ENCODE results near the gene SLC49A3. TPM values are rescaled to one million over a fixed set of nuclear protein-coding genes. Genes with fewer than 3 reads are reported as not detected.
"Not testable (repeated sequence)": the region's sequence is repeated elsewhere in the genome, so short reads cannot be mapped to it uniquely, and the experiment has no call there.

SLC49A3 gene
- total RNA-seq, 1 experiment from 2014 or later, result not detected

DNA sequence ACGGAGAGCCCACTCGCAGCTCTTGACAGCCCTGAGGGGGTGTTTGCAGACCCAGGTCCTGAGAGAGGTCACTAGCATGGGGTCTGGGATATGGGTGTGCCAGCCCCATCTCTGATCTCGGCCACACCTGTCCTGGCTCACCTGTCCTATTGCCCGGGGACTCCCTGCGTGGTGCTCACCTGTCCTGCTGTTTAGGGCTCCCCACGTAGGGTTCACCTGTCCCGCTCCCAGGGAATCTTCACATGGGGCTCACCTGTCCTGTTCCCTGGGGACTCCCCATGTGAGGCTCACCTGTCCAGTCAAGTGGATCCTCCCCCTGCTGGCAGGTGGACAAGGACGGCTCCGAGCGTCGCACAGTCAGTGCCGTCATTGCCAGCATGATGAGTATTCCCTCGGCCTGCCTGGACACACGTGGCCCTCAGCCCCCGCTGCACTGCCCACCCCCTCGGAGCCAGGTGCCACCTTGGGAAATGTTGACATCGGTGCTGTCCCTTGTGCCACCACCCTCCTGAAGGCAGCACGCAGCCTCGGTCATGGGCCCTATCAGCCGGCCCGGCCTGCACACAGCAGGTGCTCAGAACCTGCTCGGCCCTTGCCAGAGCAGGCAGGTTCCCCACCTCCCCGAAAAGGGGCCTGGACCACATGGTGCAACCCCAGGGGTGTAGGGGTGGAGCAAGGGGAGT lies 6.3 kb downstream of the SLC49A3 start:
- no peak for DNase-seq (ENCODE audit: extremely low read depth, low read depth)

DNA sequence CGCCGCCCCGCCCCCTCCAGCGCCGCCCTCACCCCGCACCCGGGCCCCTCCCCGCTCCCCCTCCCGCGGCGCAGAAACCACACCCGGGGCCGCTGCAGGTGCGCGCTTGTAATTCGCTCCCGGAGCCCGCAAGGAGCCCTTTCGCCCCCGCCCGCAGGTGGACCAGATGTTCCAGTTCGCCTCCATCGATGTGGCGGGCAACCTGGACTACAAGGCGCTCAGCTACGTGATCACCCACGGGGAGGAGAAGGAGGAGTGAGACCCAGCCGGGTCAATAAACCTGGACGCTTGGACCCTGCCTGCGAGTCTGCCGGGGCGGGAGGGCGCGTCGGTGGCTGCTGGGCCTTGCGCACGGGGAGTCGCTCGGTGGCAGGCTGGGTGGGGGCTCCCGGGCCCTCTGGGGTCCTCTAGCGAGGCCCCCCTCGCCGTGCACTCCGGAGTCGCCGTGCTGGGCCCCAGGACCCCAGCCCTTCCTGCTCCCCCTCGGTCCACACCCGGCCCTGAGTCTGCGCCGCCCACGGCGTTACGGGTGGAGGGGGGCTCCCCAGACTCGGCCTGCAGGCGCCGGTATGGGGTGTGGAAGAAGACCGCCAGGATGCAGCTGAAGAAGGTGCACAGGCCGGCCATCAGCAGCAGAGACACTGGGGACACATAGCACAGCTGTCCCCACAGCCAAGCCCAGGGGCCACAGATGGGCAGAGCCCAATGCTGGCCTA lies 7.1 kb downstream of the SLC49A3 start:
- no peak for DNase-seq (ENCODE audit: extremely low read depth, low read depth)

DNA sequence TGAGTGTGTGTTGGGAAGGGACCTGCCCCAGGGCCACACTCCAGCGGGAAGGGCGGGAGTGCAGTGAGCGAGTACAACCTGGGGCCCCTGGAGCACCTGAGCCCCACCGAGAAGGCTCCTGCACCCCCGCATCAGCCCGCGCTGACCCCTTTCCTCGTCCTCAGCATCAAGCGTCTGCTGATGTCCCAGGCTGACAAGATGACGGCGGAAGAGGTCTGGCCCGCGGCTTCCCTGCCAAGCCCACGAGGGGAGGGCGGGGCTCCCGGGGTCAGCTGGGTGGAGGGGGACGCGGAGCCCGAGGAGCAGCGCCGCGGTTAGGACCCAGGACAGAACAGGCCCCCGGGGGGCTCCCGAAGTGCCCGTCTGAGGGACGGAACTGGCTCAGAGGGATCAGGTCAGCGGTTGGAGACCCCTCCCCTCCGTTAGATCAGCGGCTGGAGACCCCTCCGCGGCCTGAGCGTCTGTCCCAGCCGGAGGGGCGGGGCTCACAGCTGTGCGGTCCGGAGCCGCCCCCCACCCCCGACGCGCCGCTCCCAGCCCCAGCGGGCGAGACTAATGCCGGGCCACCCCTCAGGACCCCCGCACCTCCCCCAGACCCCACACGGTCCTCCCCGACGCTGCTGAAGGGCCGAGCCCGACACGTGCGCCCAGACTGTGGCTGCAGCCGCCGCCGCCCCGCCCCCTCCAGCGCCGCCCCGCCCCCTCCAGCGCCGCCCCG lies 7.9 kb downstream of the SLC49A3 start:
- DNase-seq (ENCODE audit: extremely low read depth, low read depth), result no peak

DNA sequence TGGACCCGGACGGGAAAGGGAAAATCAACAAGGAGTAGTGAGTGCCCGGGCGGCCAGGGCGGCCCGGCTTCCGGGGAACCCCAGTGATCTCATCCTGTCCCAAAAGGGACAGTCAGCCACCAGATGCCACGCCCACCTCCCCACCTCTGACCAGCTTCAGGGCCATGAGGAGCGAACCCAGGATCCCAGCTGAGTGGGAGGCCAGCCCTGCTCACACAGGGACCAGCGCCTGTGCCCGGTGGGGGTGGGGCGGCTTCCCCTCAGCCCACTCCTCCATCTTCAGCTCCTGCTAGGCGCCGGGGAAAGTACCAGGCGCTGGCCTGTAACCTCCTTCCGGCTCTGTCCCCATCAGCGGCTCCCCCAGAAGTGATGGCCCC lies 8.4 kb downstream of the SLC49A3 start:
- DNase-seq (ENCODE audit: extremely low read depth, low read depth), result no peak

DNA sequence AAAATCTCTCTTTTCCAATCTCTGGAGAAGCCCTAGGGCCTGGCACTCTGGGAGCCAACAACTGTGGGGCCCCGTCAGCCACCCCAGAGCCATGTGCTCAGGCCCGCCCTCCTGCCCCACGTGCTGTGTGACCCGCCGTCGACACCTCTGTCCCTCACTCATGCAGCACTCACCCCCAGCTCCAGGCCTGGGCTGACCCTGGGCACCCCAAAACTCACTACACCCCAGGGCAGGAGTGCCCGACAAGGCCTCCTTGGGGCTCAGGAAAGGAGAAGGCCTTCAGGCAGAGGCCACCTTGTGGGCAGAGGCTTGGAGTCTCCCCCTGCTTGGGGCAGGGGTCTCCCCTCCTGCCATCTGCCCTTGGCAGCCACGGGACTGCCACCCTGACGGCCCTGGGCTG lies 8.9 kb downstream of the SLC49A3 start:
- DNase-seq (ENCODE audit: extremely low read depth, low read depth), result no peak

DNA sequence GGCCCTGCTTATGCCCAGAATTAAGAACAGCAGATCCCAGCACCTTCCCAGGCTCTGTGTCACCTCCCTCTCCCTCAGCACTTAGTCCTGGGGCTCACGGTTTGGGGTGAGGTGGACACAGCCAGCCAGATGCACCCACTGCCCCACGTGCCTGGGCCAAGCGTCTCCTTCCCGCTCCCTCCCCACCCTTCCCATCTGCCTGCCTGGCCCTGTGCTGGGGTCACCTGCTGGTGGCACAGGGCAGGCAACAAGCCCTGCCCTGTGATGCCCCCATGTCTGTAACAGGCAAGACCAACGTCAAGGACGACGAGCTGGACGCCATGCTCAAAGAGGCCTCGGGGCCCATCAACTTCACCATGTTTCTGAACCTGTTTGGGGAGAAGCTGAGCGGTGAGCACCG lies 9.3 kb downstream of the SLC49A3 start:
- DNase-seq (ENCODE audit: extremely low read depth, low read depth), result no peak

DNA sequence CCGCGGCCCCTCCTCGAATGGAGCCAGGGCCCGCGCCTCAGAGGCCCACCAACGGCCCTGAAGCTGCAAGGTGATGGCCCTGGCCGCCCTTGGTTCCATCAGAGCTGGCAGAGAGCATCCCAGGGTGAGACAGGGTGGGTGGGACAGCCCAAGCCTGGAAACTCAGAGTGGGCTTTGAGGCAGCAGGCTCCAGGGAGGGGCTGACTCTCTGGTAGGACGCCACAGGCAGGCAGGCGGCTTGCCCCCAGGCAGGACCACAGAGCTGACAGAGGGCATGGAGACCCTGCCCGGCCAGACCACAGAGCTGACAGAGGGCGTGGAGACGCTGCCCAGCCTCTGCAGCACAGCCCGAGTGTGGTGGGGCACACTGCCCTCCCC lies 9.9 kb downstream of the SLC49A3 start:
- DNase-seq (ENCODE audit: extremely low read depth, low read depth), result no peak

DNA sequence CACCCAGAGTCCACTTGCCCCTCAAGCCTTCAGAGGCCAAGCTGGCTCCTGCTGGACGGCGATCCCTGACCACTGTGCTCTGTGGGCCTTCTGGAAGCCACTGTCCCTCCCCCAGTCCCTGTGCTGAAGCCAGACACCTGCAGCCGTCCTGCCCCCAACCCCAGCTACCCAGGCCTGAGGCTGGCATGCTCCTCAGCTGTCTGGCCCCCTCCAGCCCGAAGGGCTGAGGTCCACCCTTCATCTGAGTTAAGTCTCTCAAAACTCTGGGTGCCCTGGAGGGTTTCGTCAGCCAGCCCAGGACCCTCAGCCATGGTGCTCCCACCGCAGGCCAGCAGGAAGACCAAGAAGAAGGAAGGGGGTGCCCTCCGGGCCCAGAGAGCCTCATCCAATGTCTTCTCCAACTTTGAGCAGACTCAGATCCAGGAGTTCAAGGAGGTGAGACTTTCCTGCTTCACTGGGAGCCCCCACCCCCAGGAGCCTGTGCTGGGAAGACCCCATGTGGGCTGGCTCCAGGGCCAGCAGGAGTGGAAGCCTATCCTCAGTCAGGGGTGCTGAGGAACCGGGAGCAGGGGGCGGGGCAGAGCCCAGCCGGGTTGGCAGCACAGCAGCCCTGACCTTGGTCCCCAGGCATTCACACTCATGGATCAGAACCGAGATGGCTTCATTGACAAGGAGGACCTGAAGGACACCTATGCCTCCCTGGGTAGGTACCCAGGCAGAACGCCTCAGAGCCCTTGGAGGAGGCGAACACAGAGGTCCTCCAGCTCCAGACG lies 10.4 kb downstream of the SLC49A3 start:
- DNase-seq (ENCODE audit: extremely low read depth, low read depth), result no peak

DNA sequence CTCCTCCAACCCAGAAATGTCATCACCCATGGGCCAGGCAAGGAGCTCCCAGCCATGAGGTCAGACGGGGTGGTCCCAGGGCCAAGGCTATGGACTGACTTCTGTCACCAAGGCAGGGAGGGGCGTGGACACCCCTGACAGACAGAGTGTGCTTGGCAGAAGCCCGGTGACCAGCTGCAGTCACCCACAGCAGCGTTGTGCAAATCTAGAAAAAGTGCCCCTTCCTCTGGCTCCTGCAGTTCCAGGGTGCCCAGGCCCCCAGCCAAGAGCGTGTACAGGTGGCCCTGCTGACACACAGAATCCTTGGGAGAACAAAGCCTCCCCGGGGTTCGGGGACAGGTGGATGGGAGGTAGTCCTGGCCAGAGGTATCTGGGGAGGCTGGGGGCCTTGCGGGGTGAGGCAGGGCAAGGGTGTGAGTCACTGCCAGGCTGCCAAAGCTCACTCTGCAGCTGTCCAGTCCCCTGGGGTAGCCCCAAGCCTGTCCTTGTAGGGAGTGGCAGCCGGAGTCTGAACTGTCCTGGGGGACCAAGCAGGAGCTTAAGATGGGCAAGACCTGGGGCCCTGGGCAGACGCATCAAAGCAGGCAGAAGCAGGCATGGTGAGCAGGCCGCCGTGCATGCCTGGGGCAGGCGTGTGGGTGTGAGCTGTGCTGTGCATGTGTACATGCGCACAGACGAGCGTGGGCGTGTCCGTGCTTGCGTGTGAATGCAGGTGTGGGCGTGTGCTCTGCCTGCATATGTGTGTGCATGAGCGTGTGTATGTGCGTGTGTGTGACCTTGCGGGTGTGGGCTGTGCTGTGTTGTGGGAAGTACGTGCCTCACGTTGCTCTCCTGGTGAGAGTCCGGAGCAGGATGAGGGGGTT lies 11.3 kb downstream of the SLC49A3 start:
- DNase-seq (ENCODE audit: extremely low read depth, low read depth), result no peak

DNA sequence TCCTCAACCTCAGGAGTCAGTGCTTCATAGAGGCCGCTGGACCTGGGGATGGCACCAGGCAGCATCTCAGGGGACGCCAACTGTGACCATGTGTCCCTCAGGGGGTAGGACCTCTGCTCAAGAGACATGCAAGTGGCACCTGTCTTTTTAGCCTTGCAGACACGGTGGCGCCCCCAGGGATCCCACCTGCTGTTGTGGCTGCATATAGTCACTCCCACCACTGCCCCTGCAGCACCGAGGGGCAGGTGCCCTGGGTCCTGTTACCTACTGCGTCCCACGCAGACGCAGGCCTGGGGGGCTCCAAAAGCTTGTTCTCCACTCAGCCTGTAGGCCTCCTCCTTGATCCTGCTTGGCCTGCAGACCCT lies 12.1 kb downstream of the SLC49A3 start:
- DNase-seq (ENCODE audit: extremely low read depth, low read depth), result no peak

DNA sequence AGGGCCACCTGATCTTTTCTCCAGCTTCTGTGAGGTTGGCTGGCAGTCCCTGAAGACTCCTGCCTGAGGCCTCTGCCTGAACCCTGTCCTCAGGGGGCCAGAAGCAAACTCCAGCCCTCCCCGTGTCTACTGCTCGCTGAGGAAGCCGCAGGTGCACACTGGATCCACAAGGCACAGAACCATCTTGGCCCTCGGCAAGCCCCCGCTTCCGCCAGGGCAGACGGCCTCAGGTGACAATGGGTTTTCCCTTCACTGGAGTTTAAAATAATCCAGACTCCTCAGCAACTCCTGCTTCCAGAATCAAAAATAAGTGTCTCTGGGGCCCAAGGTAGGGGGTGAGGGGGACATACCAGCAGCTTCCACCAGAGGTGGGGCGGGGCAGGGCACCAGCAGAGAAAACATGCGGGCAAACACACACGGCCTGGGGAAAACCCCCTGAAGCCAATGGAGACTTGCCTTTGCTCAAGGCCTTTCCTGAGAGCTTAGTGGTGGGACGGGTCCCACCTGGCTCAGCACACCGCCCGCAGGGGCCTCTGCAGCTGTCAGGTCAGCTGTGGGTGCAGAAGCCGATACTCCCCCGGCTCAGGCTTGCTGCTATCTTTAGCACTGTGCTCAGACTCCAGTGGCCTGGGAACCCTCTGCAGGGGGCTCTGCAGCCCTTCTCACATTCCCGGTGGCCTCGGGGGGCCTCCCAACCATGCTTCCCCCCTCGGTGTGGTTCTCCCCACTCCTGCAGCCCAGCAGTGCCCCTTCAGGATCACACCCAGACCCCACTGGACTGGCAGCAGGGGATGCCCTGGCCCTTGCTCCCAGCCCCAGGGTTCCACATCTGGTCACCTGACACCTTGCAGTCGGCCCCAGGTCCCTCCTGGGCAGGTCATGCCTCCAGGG lies 12.7 kb downstream of the SLC49A3 start:
- DNase-seq (ENCODE audit: extremely low read depth, low read depth), result no peak

DNA sequence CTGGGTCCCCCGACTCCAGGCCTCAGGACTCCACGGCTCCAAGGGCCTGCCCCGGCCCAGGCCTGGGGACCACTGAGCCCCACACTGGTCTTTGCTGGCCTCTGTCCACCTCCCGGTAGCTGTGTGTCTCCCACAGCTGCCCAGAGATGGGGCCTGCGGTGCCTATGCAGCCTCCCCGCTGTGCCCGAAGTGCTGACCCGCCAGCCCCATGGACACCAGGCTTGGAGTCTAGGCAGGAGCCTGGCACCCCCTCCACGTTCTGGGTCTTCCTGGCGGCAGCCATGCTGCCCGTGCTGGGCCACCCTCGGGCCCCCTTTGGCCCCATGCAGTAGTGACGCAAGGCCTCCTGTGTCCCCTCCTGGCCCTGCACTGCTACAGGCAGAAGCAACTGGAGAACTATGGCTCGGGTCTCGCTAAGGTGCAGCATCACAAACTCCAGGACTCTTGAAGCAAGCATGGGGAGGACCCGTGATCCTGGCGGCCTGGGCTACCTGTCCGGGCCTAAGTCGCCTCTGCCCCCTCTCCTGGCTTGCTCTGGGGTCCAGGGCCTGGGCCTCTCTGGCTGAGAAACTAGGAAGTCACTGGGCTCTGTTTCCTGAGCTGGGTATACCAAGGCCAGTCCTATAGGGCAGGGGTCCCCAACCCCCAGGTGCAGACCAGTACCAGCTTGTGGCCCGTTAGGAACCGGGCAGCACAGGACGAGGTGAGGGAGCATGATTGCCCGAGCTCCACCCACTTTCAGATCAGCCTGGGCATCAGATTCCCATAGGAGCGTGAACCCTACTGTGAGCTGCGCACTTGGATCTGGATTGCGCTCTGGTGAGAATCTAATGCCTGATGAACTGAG lies 13.7 kb downstream of the SLC49A3 start:
- no peak for DNase-seq (ENCODE audit: extremely low read depth, low read depth)

DNA sequence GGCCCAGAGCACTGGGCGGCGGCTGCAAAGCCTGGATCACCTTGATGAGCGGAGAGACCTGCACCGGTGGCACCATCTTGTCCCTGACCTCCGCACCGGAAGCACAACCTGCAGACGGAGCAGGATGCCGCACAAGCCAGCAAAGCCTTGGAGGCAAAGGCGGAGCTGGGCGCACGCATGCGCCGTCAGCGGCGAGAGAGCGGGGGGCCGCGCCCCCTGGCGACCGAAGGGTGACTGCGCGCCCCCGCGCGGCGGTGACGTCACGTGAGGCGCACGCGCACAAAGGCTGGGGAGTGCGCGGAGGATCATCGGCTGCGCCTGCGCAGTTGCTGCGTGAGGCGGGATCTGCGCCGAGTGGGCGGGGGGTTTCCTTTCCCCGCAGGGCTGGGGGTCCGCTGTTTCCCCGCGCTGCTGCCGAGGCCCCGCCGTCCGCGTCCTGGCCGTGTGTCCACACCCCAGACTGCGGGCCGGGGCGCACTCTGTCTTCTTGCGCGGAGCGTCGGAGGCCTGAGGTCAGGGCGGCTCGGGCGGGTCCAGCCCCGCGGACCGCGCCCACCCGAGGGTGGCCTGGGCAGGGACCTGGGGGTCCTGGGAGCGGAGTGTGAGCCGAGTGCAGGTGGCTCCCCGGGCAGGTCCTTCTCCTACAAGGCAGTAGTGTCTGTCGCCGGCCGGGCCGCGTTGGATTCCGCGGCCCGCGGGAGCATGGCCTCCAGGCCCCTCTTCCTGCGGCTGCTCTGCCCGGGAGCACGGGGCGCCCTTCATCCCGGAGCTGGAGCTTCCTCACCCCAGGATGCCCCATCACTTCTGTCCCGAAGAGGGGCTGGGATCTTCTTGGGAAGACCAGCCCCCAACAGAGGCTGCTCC lies 14.5 kb downstream of the SLC49A3 start, which contains the start of the genes ATP5ME and MYL5:
Gene ATP5ME (minus strand): TSS at position 105 of the 864 bp plus-strand sequence. CDS start 29 bp downstream, at position 76.
Gene MYL5 (plus strand): TSS at position 371 of the 864 bp plus-strand sequence. CDS start 3,485 bp downstream, outside the sequence.
- DNase-seq (ENCODE audit: extremely low read depth, low read depth), result peak; percentile 94

DNA sequence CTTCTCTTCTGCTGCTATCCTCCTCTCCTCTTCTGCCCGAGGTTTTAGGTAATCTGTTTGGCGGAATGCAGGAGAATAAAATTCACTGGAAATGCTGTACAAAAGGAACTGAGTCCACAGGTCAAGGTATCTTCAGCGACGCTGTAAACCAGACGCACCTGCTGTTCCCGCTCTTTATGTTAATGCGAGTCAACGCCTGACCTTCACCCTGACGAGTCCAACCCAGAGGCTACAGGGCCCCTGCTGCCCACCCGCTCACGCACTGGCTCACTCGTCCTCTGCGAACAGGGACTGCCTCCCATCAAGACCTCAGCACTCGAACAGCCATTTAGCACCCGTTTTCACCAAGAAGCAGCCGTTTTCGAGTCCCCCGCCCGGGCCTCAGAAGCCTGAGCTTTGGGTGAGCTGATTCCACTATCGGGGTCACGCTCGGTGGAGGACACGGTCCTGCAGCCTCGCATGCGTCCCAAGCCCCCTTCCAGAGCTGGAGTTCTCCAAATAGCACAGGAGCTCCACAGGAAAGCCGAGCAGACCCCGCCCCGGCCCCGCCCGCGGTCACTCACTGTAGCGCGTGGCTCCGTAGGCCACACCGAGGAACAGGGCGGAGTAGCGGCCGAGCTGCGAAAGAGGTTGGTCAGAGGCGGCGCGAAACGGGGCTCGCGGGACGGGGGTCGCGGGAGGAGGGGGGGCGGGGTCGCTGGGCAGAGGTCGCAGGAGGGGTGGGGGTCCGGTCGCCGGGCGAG lies 15.4 kb downstream of the SLC49A3 start:
- DNase-seq (ENCODE audit: extremely low read depth, low read depth), result no peak

DNA sequence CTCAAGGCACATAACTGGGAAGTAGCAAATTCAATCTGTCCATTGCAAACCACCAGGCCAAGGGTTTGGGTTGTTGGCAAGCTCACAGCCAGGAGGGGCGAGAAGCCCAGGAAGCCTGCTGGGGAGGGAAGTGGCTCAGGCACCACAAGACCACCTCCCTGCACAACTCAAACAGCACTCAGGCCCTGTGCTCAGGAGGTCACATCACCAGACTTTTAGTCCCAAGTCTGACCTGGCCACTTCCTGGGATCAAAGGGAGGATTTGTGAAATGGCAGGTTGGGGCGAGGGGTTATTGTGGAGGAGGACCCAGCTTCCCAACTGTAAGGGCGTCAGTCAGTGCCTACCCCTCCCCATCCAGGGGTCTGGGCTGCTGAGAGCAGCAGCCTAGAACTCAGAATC lies 17.2 kb downstream of the SLC49A3 start:
- DNase-seq (ENCODE audit: extremely low read depth, low read depth), result no peak

DNA sequence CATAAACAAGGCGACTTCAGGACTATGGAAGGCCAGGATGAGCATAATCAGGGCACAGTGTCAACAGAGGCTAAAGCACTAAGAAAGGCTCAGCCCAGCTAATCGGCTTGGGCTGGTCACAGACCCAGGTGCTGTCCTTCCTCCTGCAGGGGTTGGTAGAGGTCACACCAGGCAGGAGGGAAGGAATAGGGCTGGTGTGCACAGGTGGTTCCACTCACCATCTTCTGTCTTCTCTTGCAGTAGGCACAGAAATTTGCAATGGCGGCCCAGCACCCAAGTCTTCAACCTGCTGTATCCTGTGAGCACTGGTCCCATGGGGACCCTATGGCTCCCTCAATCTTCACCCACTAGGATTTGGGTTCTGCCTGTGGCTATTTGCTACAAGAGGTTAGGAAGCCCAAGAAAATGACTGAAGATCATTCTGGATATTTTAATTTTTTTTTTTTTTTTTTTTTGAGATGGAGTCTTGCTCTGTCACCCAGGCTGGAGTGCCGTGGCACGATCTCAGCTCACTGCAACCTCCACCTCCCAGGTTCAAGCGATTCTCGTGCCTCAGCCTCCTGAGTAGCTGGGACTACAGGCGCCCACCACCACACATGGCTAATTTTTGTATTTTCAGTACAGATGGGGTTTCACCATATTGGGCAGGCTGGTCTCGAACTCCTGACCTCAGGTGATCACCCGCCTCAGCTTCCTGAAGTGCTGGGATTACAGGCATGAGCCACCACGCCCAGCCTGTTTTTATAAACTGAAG lies 19.0 kb downstream of the SLC49A3 start:
- DNase-seq (ENCODE audit: extremely low read depth, low read depth), result not testable (repeated sequence)

All from NCI-H460 (cell line).